Measurements from ENCODE around the gene SGPL1. TPM values are rescaled to one million over a fixed set of nuclear protein-coding genes. Genes with fewer than 3 reads are reported as not detected.
A peak's percentile ranks its signal among the peaks of the same experiment; 100 is the strongest.

The SGPL1 gene
- total RNA-seq, 1 donor from 2014 or later: 38.1 TPM

GRCh38 chr10:70811881-70812280 is 3.9 kb upstream of the SGPL1 start:
- no peak for DNase-seq

- DNase-seq: peak; percentile 16
Measured at GRCh38 chr10:70812814-70813213, 2.9 kb upstream of the SGPL1 start.

- no peak for DNase-seq
Measured at GRCh38 chr10:70814126-70814525, 1.6 kb upstream of the SGPL1 start.

GRCh38 chr10:70816220-70816894 is 609 bp downstream of the SGPL1 start:
- DNase-seq: peak; percentile 90

- DNase-seq: no peak
Measured at GRCh38 chr10:70820976-70821750, 5.4 kb downstream of the SGPL1 start.

GRCh38 chr10:70822076-70822820 is 6.5 kb downstream of the SGPL1 start:
- DNase-seq: no peak

GRCh38 chr10:70827086-70827757 is 11.5 kb downstream of the SGPL1 start:
- DNase-seq: no peak

GRCh38 chr10:70828923-70829322 is 13.2 kb downstream of the SGPL1 start:
- no peak for DNase-seq

- no peak for DNase-seq
Measured at GRCh38 chr10:70829543-70829942, 13.8 kb downstream of the SGPL1 start.

- DNase-seq: no peak
Measured at GRCh38 chr10:70830164-70830563, 14.4 kb downstream of the SGPL1 start.

- DNase-seq: no peak
Measured at GRCh38 chr10:70832221-70832620, 16.5 kb downstream of the SGPL1 start.

- DNase-seq: no peak
Measured at GRCh38 chr10:70832852-70833528, 17.2 kb downstream of the SGPL1 start.

- no peak for DNase-seq
Measured at GRCh38 chr10:70833601-70834000, 17.9 kb downstream of the SGPL1 start.

GRCh38 chr10:70834021-70834420 is 18.3 kb downstream of the SGPL1 start:
- DNase-seq: no peak

- DNase-seq: no peak
Measured at GRCh38 chr10:70834441-70835151, 18.8 kb downstream of the SGPL1 start.

- DNase-seq: no peak
Measured at GRCh38 chr10:70836319-70836718, 20.6 kb downstream of the SGPL1 start.

GRCh38 chr10:70837660-70838059 is 21.9 kb downstream of the SGPL1 start:
- DNase-seq: no peak

- no peak for DNase-seq
Measured at GRCh38 chr10:70838270-70838805, 22.6 kb downstream of the SGPL1 start.

- DNase-seq: no peak
Measured at GRCh38 chr10:70840836-70841235, 25.1 kb downstream of the SGPL1 start.

- no peak for DNase-seq
Measured at GRCh38 chr10:70843333-70843732, 27.6 kb downstream of the SGPL1 start.
